Esophagus (tissue), 2 donors: ENCODE measurements around the gene ABCD1. TPM values are rescaled to one million over a fixed set of nuclear protein-coding genes. Genes with fewer than 3 reads are reported as not detected.

Experiments
- polyA plus RNA-seq, 2 donors: library from polyadenylated mRNA; stranded (reverse); fragments of 200-250 nt; gene quantifications; one replicate each; pipeline ENCODE4 v1.2.3, GENCODE V29; 2013
- donor health status: healthy with polysubstance abuse.
- donor health status: Bipolar disorder and iron deficiency.

ABCD1 gene
- polyA plus RNA-seq, 2 donors, result 1.8 to 2.9 TPM

Other genes starting within 250 kb of the ABCD1 start
- 10 to 100 TPM; 11.6 to 13.4 TPM for gene BGN, start 229.9 kb upstream of the ABCD1 start, polyA plus RNA-seq
- not detected for gene ATP2B3, start 207.2 kb upstream of the ABCD1 start, polyA plus RNA-seq
- gene CCNQ, start 125.7 kb upstream of the ABCD1 start, polyA plus RNA-seq, result 10 to 100 TPM; 20.1 to 24.7 TPM
- gene DUSP9, start 77.7 kb upstream of the ABCD1 start, polyA plus RNA-seq, result under 1 TPM; 0.18 to 0.46 TPM
- 1 to 10 TPM; 5.0 to 6.4 TPM for gene PNCK, start 51.0 kb upstream of the ABCD1 start, polyA plus RNA-seq
- gene SLC6A8, start 36.9 kb upstream of the ABCD1 start, polyA plus RNA-seq, result 10 to 100 TPM; 33.0 to 41.4 TPM
- gene BCAP31, start 469 bp upstream of the ABCD1 start, polyA plus RNA-seq, result 100 to 1,000 TPM in 1 of 2 donors, 10 to 100 TPM in 1; 98.8 to 185 TPM
- gene PLXNB3, start 39.4 kb downstream of the ABCD1 start, polyA plus RNA-seq, result 10 to 100 TPM in 1 of 2 donors, 1 to 10 TPM in 1; 5.1 to 12.4 TPM
- under 1 TPM; 0.15 to 0.35 TPM for gene SRPK3, start 56.2 kb downstream of the ABCD1 start, polyA plus RNA-seq
- gene IDH3G, start 69.5 kb downstream of the ABCD1 start, polyA plus RNA-seq, result 10 to 100 TPM; 39.3 to 51.9 TPM
- gene SSR4, start 69.8 kb downstream of the ABCD1 start, polyA plus RNA-seq, result 100 to 1,000 TPM; 308 to 359 TPM
- gene PDZD4, start 105.7 kb downstream of the ABCD1 start, polyA plus RNA-seq, result 1 to 10 TPM; 2.3 to 4.0 TPM
- gene L1CAM, start 161.3 kb downstream of the ABCD1 start, polyA plus RNA-seq, result 1 to 10 TPM in 1 of 2 donors, under 1 TPM in 1; 0.88 to 1.4 TPM
- under 1 TPM; 0.45 to 0.68 TPM for gene AVPR2, start 179.8 kb downstream of the ABCD1 start, polyA plus RNA-seq
- gene ARHGAP4, start 201.4 kb downstream of the ABCD1 start, polyA plus RNA-seq, result 10 to 100 TPM; 10.6 to 23.4 TPM
- gene NAA10, start 210.2 kb downstream of the ABCD1 start, polyA plus RNA-seq, result 100 to 1,000 TPM in 1 of 2 donors, 10 to 100 TPM in 1; 86.6 to 104 TPM
- gene RENBP, start 219.8 kb downstream of the ABCD1 start, polyA plus RNA-seq, result 1 to 10 TPM; 1.4 to 1.6 TPM
- gene HCFC1, start 247.0 kb downstream of the ABCD1 start, polyA plus RNA-seq, result 10 to 100 TPM; 13.0 to 15.9 TPM
- gene TMEM187, start 247.9 kb downstream of the ABCD1 start, polyA plus RNA-seq, result 1 to 10 TPM; 2.5 to 3.3 TPM